H1 (cell line): ENCODE data around the gene SLC28A2. TPM values are rescaled to one million over a fixed set of nuclear protein-coding genes. Genes with fewer than 3 reads are reported as not detected.

Source experiments
- CTCF ChIA-PET: fragments of 300-600 bp; sonication (Branson Sonifier 250); formaldehyde crosslinking; loops from one replicate; lab custom pipeline; 2021; ENCODE audit not compliant: partially characterized antibody; lab: Charles Lee
- POLR2A ChIA-PET: fragments of 300-600 bp; sonication (Branson Sonifier 250); formaldehyde crosslinking; loops from one replicate; lab custom pipeline; 2021; ENCODE audit warnings: inconsistent platforms; ENCODE audit not compliant: partially characterized antibody; lab: Charles Lee
- DNase-seq, 2 experiments: peaks; one replicate each; pipeline versions ENCODE4 v3.0.0 to v3.0.0-alpha.2; 2010 to 2022; ENCODE audit warnings: low spot score in 2 of 2, low read depth in 1 of 2, mixed read lengths in 1 of 2
- FAIRE-seq: peaks from 2 replicates; lab custom pipeline; 2011; peaks lifted over from hg19 to GRCh38; lab: Jason Lieb, UNC
- H2AFZ ChIP-seq: 2 replicates; pipeline ENCODE4 v1.8.1; 2012; ENCODE audit warnings: low read length, inconsistent platforms
- H2AK5ac ChIP-seq: 2 replicates; pipeline ENCODE4 v1.6.1; 2013; ENCODE audit warnings: low read depth, low read length
- H2BK120ac ChIP-seq: replicated peaks from 2 replicates; pipeline ENCODE3; 2013; ENCODE audit warnings: low read depth, low read length, inconsistent platforms
- H2BK12ac ChIP-seq: 2 replicates; pipeline ENCODE4 v1.6.1; 2013; ENCODE audit warnings: low read depth, low read length
- H2BK15ac ChIP-seq: 2 replicates; pipeline ENCODE4 v1.6.1; 2013; ENCODE audit warnings: low read length
- H2BK20ac ChIP-seq: 2 replicates; pipeline ENCODE4 v1.6.1; 2013; ENCODE audit warnings: low read length
- H2BK5ac ChIP-seq: 2 replicates; pipeline ENCODE4 v1.6.1; 2013; ENCODE audit warnings: low read depth, low read length
- H3K14ac ChIP-seq: 2 replicates; pipeline ENCODE4 v1.6.1; 2013; ENCODE audit warnings: inconsistent platforms; ENCODE audit not compliant: insufficient read length
- H3K18ac ChIP-seq: 2 replicates; pipeline ENCODE4 v1.6.1; 2013; ENCODE audit warnings: low read length; ENCODE audit errors: extremely low read depth
- H3K23ac ChIP-seq: 2 replicates; pipeline ENCODE4 v1.6.1; 2013; ENCODE audit warnings: inconsistent platforms; ENCODE audit not compliant: insufficient read length
- H3K23me2 ChIP-seq: 2 replicates; pipeline ENCODE4 v1.6.1; 2013; ENCODE audit warnings: low read depth, low read length
- H3K27ac ChIP-seq: 2 replicates; pipeline ENCODE4 v1.6.1; 2011; ENCODE audit warnings: low read depth, low read length, inconsistent platforms
- H3K27me3 ChIP-seq, 4 experiments: replicated peaks in 1 of 4; 1 replicate in 1 of 4; 2 replicates in 3 of 4; pipeline versions ENCODE4 v1.6.1 to v1.8.1; 2011 to 2013; ENCODE audit warnings: low read length in 3 of 4, mild to moderate bottlenecking in 3 of 4, inconsistent platforms in 2 of 4, mixed read lengths in 2 of 4, moderate library complexity in 1 of 4; ENCODE audit not compliant: control insufficient read depth in 3 of 4, insufficient read depth in 3 of 4; ENCODE audit errors: extremely low read depth in 1 of 4
- H3K36me3 ChIP-seq, 4 experiments: 2 replicates each; pipeline versions ENCODE4 v1.6.1 to v1.8.1; 2011 to 2013; ENCODE audit warnings: mild to moderate bottlenecking in 4 of 4, low read length in 3 of 4, moderate library complexity in 2 of 4, control low read depth in 1 of 4, inconsistent platforms in 1 of 4; ENCODE audit not compliant: insufficient read depth in 4 of 4, control insufficient read depth in 2 of 4
- H3K4ac ChIP-seq: replicated peaks from 2 replicates; pipeline ENCODE3; 2013; ENCODE audit warnings: low read length, low read depth, mixed read lengths, inconsistent platforms; ENCODE audit not compliant: insufficient read length
- H3K4me1 ChIP-seq, 4 experiments: replicated peaks in 1 of 4; 1 replicate in 1 of 4; 2 replicates in 3 of 4; pipeline versions ENCODE4 v1.6.1 to v1.8.1; 2011 to 2013; ENCODE audit warnings: low read length in 3 of 4, inconsistent platforms in 2 of 4, mixed read lengths in 1 of 4; ENCODE audit not compliant: insufficient read depth in 4 of 4, control insufficient read depth in 3 of 4
- H3K4me2 ChIP-seq, 2 experiments: 2 replicates each; pipeline versions ENCODE4 v1.6.1 to v1.8.1; 2011 to 2013; ENCODE audit warnings: low read depth in 2 of 2, low read length in 2 of 2, control low read depth in 1 of 2, inconsistent platforms in 1 of 2, mild to moderate bottlenecking in 1 of 2; ENCODE audit not compliant: insufficient read depth in 1 of 2
- H3K4me3 ChIP-seq, 4 experiments: fragments of 200-600, 300-600 bp in 1 of 4; sonication (generic), shearing (Covaris generic), sonication (Bioruptor Twin) in 1 of 4; 2 replicates each; pipeline versions ENCODE4 v1.5.1 to v1.8.1; 2011 to 2016; ENCODE audit warnings: low read length in 4 of 4, low read depth in 3 of 4, control low read depth in 2 of 4, inconsistent platforms in 2 of 4, mild to moderate bottlenecking in 2 of 4, mixed read lengths in 1 of 4, moderate library complexity in 1 of 4; ENCODE audit not compliant: insufficient read depth in 2 of 4; ENCODE audit errors: extremely low read depth in 1 of 4
- H3K56ac ChIP-seq: replicated peaks from 2 replicates; pipeline ENCODE3; 2013; ENCODE audit warnings: low read depth, mild to moderate bottlenecking, mixed read lengths, low read length, inconsistent platforms; ENCODE audit not compliant: insufficient read length
- H3K79me1 ChIP-seq: 2 replicates; pipeline ENCODE4 v1.6.1; 2013; ENCODE audit warnings: low read depth, low read length, control low read depth
- H3K79me2 ChIP-seq, 2 experiments: 2 replicates each; pipeline versions ENCODE4 v1.6.1 to v1.8.1; 2012 to 2013; ENCODE audit warnings: low read length in 2 of 2, mild to moderate bottlenecking in 2 of 2, inconsistent platforms in 1 of 2; ENCODE audit not compliant: insufficient read depth in 2 of 2, control insufficient read depth in 1 of 2
- H3K9ac ChIP-seq, 4 experiments: replicated peaks in 1 of 4; 1 replicate in 1 of 4; 2 replicates in 3 of 4; pipeline versions ENCODE4 v1.6.1 to v1.8.1; 2011 to 2013; ENCODE audit warnings: low read depth in 3 of 4, low read length in 3 of 4, control low read depth in 2 of 4, mild to moderate bottlenecking in 2 of 4, moderate library complexity in 2 of 4, inconsistent platforms in 1 of 4; ENCODE audit errors: extremely low read depth in 1 of 4
- H3K9me3 ChIP-seq, 2 experiments: 2 replicates each; pipeline versions ENCODE4 v1.6.1 to v1.8.1; 2012 to 2013; ENCODE audit warnings: mild to moderate bottlenecking in 2 of 2, moderate library complexity in 2 of 2, control low read depth in 1 of 2, inconsistent platforms in 1 of 2, low read depth in 1 of 2, low read length in 1 of 2, mixed read lengths in 1 of 2; ENCODE audit not compliant: insufficient read depth in 2 of 2
- H4K20me1 ChIP-seq, 2 experiments: replicated peaks in 1 of 2; 2 replicates each; pipeline versions ENCODE3 to v1.8.1; 2011 to 2013; ENCODE audit warnings: inconsistent platforms in 2 of 2, low read length in 2 of 2, mild to moderate bottlenecking in 1 of 2; ENCODE audit not compliant: insufficient read depth in 2 of 2, control insufficient read depth in 1 of 2
- H4K5ac ChIP-seq: 2 replicates; pipeline ENCODE4 v1.6.1; 2013; ENCODE audit warnings: low read length, low read depth, mixed read lengths, inconsistent platforms; ENCODE audit not compliant: insufficient read length
- H4K8ac ChIP-seq: 2 replicates; pipeline ENCODE4 v1.8.0; 2013; ENCODE audit warnings: mild to moderate bottlenecking, moderate library complexity, low read length, inconsistent platforms; ENCODE audit not compliant: insufficient read depth; ENCODE audit errors: extremely low read depth
- H4K91ac ChIP-seq: replicated peaks from 2 replicates; pipeline ENCODE3; 2013; ENCODE audit warnings: low read length, mixed read lengths, inconsistent platforms; ENCODE audit not compliant: insufficient read length
- CBX8 ChIP-seq: fragments of 300-800, 300-1000 bp; sonication (generic); IDR thresholded peaks from 2 replicates; pipeline ENCODE4 v1.7.1; 2016; ENCODE audit warnings: low read depth, low read length, borderline replicate concordance
- NRF1 ChIP-seq: IDR thresholded peaks from 2 replicates; pipeline ENCODE4 v1.6.1; 2011; ENCODE audit warnings: mild to moderate bottlenecking, low read depth, low read length, improper control_type of control experiment
- PHF8 ChIP-seq: fragments of 200-600 bp; sonication (generic); conservative IDR thresholded peaks from 2 replicates; pipeline ENCODE4 v1.7.1; 2012; ENCODE audit warnings: low read depth, mild to moderate bottlenecking, inconsistent platforms, low read length, moderate library complexity
- WGBS, 2 experiments: shearing (Covaris generic) in 1 of 2; methylation state at CpG; one replicate each; pipeline versions ENCODE4 v1.1.6 to v1.1.7; 2013 to 2015; ENCODE audit warnings: low lambda C conversion rate in 2 of 2, mixed read lengths in 2 of 2, inconsistent platforms in 1 of 2, low coverage in 1 of 2, missing lambda C conversion rate in 1 of 2; ENCODE audit not compliant: insufficient replicate concordance in 2 of 2, insufficient coverage in 1 of 2, insufficient read length in 1 of 2; ENCODE audit errors: extremely low coverage in 1 of 2, missing lambda C conversion rate in 1 of 2; 5-methylcytosine and 5-hydroxymethylcytosine counted together
- polyA plus RNA-seq, 7 experiments: library from polyadenylated mRNA; depleted of rRNA in 3 of 7; stranded (reverse) in 5 of 7; unstranded in 2 of 7; fragments of >200 nt in 5 of 7; fragments of 200-250 nt in 2 of 7; gene quantifications; 1 replicate in 5 of 7; 2 replicates in 1 of 7; 4 replicates in 1 of 7; pipeline versions ENCODE4 v1.2.1 to v1.2.3, GENCODE V29; 2011 to 2013; ENCODE audit warnings: missing spikeins in 2 of 7, mixed read lengths in 2 of 7
- total RNA-seq: library from RNA; stranded (reverse); fragmentation: NEBNext Ultra II Directional; extraction: Animal tissue kit (Norgen Biotek cat#: 25700); gene quantifications from 2 replicates; pipeline ENCODE4 v1.2.1, GENCODE V29; 2021
- TF ChIP-seq, protein P1 (sequence below): IDR thresholded peaks from 2 replicates; pipeline ENCODE4 v1.6.1; 2011; ENCODE audit warnings: low read length, improper control_type of control experiment
- TF ChIP-seq, protein P2 (sequence below): IDR thresholded peaks from 2 replicates; pipeline ENCODE4 v1.6.1; 2012; ENCODE audit warnings: inconsistent platforms

SLC28A2 gene
- total and polyA plus RNA-seq, 2 of the 8 experiments (the other 6 are each of a cell fraction or from before 2014, with no cell fraction given): 0.11 TPM; not detected in 1

DNA sequence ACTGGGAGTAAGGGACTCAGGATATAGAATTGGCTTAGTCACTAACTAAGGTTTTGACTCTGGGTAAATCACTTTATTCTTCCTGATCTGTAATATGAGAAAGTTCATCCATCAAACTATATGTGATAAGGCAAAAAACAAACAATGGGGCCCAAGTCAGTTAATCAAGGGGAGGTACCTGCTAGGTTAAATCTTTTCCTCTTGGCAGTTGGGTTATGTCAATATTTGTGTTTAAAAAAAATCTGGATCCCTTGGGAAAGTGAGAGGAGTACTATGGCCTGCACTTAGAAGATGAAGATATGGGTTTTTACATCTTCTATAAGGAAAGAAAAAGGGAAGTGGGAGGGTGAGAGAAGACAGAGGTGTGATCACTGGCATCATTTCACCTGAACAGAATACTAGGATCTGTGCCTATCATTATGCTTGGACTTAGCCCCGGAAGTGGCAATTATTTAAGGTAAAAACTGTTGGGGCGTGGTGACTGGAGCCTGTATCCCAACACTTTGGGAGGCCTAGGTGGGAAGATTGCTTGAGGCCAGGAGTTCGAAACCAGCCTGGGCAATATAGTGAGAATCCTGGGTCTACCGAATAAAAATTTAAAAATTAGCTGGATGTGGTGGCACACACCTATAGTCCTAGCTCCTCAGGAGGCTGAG, 2.8 kb upstream of the SLC28A2 start:
- Histone ChIP-seq H3K4me3 (no peak overlapping the region), H3K23ac (no peak overlapping the region), H3K27me3 (no peaks in the 10 kb centered on the region), H3K23me2 (no peaks in the 10 kb centered on the region), H2BK120ac (no peak overlapping the region), H2AFZ (no peak overlapping the region), H3K4ac (no peak overlapping the region), H3K18ac (no peak overlapping the region), H3K56ac (no peak overlapping the region), H3K36me3 (no peaks in the 10 kb centered on the region), H3K27ac (no peak overlapping the region), H3K4me1 (no peaks in the 10 kb centered on the region; a peak in 1 of 7 replicates), H3K9ac (no peak overlapping the region), H4K20me1 (no peaks in the 10 kb centered on the region), H4K91ac (no peak overlapping the region), H3K4me2 (no peak overlapping the region), H3K79me2 (no peaks in the 10 kb centered on the region), H2BK20ac (no peak overlapping the region), H3K14ac (no peak overlapping the region), H3K79me1 (no peaks in the 10 kb centered on the region), H2AK5ac (no peak overlapping the region), H4K8ac (no peak overlapping the region), H2BK12ac (no peak overlapping the region), H2BK15ac (no peak overlapping the region), H3K9me3 (peaks cover 0 to 15% of the 10 kb centered on the region in 2 experiments; a peak in 3 of 4 replicates), H4K5ac (no peak overlapping the region), H2BK5ac (no peak overlapping the region)
- DNase-seq (no peak), FAIRE-seq (no peak)
- ChIA-PET POLR2A (no interaction called here), CTCF (interaction anchor here (1.1 to 2.1 kb wide), 3 partner anchors 24 to 194 kb away, joined by 3 to 7 read pairs (median 3); no protein-coding TSS in a partner anchor)
- 88% methylated on average over 4 of the region's 4 CpGs; no CpG with 5 or more reads in 1 of the 2 experiments for WGBS, 2 experiments
- TF ChIP-seq, protein P1, sequence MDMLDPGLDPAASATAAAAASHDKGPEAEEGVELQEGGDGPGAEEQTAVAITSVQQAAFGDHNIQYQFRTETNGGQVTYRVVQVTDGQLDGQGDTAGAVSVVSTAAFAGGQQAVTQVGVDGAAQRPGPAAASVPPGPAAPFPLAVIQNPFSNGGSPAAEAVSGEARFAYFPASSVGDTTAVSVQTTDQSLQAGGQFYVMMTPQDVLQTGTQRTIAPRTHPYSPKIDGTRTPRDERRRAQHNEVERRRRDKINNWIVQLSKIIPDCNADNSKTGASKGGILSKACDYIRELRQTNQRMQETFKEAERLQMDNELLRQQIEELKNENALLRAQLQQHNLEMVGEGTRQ: no peak
- TF ChIP-seq NRF1: no peak
- TF ChIP-seq, protein P2, sequence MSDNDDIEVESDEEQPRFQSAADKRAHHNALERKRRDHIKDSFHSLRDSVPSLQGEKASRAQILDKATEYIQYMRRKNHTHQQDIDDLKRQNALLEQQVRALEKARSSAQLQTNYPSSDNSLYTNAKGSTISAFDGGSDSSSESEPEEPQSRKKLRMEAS: no peak
- no peak for TF ChIP-seq CBX8
- no peak for TF ChIP-seq PHF8
